Vagina (tissue), 2 donors: ENCODE data around the gene PRDM16. TPM values are rescaled to one million over a fixed set of nuclear protein-coding genes. Genes with fewer than 3 reads are reported as not detected.

Experiments
- DNase-seq, 2 donors: peaks; one replicate each; pipeline ENCODE4 v3.0.0-alpha.2; 2017; ENCODE audit errors: extremely low spot score in 2 of 2
- H3K27ac ChIP-seq: fragments of 200-600 bp; sonication (generic); one replicate; pipeline ENCODE4 v1.5.1; 2019
- H3K27me3 ChIP-seq: fragments of 200-600 bp; sonication (generic); one replicate; pipeline ENCODE4 v1.5.1; 2019
- H3K36me3 ChIP-seq, 2 donors: fragments of 200-600 bp; sonication (generic); one replicate each; pipeline ENCODE4 v1.5.1; 2017 to 2019
- H3K4me1 ChIP-seq: fragments of 200-600 bp; sonication (generic); one replicate; pipeline ENCODE4 v1.5.1; 2019
- H3K4me3 ChIP-seq, 2 donors: fragments of 200-600 bp; sonication (generic); 1 replicate in 1 of 2; 2 replicates in 1 of 2; pipeline ENCODE4 v1.5.1; 2016 to 2019
- H3K9me3 ChIP-seq: fragments of 200-600 bp; sonication (generic); one replicate; pipeline ENCODE4 v1.5.1; 2019
- POLR2A ChIP-seq, 2 donors: fragments of 450-650 bp; IDR thresholded peaks; one replicate each; pipeline ENCODE4 v1.6.1; 2017; ENCODE audit warnings: antibody characterized with exemption in 2 of 2, mild to moderate bottlenecking in 2 of 2, moderate library complexity in 2 of 2
- POLR2AphosphoS5 ChIP-seq, 2 donors: sonication (generic); formaldehyde crosslinking; IDR thresholded peaks; one replicate each; pipeline ENCODE4 v1.9.0; 2017; ENCODE audit warnings: antibody characterized with exemption in 2 of 2, mild to moderate bottlenecking in 2 of 2, low read depth in 1 of 2; ENCODE audit not compliant: insufficient read depth in 1 of 2
- intact Hi-C: fragments of 100-400 bp; cut with DNase I; formaldehyde crosslinking; loops from one replicate; pipeline ENCODE4 v1.15.1; 2023
- total RNA-seq: library from RNA; depleted of rRNA; stranded (reverse); fragments of >200 nt; gene quantifications from one replicate; pipeline ENCODE4 v1.2.3, GENCODE V29; 2016
- TF ChIP-seq, protein P1 (sequence below), 3 experiments: fragments of 450-650 bp in 2 of 3; fragments of 200-600 bp in 1 of 3; sonication (generic) in 1 of 3; IDR thresholded peaks; one replicate each; pipeline ENCODE4 v1.5.1; 2017 to 2019; ENCODE audit warnings: antibody characterized with exemption in 3 of 3, mild to moderate bottlenecking in 2 of 3, moderate library complexity in 2 of 3

Gene PRDM16
- total RNA-seq, 1 donor from 2014 or later = 3.9 TPM

DNA sequence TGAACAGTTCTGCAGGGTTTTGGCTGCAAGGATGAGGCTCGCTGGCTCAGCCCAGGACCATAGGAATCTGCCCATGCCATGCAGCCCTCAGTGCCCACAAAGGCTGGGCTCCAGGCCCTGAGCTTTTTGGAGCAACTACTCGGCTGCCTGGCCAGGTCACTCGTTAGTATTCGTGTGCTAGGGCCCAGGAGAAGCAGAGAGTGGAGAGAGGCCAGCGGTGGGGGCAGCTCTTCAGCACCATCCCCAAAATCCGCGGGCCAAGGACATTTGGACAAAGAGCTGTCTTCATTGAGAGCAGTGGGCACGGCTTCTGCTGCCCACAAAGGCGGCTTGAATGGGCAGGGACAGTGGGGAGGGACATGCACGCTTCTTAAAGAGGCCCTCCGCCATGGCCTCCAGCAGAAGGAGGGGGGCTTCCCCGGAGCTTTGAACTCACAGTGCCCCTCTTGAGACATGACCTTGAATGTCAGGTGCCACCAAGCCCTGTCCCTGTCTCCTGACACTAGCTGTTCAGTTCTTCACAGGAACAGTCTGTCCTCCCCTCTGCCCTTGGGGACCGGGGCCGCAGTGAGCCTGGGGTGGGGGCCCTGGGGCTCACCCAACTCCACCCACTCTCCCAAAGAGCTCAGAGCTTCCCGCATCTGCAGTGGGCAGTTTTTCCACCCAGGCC, 279.3 kb downstream of the PRDM16 start:
- TF ChIP-seq, protein P1, sequence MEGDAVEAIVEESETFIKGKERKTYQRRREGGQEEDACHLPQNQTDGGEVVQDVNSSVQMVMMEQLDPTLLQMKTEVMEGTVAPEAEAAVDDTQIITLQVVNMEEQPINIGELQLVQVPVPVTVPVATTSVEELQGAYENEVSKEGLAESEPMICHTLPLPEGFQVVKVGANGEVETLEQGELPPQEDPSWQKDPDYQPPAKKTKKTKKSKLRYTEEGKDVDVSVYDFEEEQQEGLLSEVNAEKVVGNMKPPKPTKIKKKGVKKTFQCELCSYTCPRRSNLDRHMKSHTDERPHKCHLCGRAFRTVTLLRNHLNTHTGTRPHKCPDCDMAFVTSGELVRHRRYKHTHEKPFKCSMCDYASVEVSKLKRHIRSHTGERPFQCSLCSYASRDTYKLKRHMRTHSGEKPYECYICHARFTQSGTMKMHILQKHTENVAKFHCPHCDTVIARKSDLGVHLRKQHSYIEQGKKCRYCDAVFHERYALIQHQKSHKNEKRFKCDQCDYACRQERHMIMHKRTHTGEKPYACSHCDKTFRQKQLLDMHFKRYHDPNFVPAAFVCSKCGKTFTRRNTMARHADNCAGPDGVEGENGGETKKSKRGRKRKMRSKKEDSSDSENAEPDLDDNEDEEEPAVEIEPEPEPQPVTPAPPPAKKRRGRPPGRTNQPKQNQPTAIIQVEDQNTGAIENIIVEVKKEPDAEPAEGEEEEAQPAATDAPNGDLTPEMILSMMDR (IDR thresholded peaks at IDR 0.05) = no peak
- TF ChIP-seq POLR2AphosphoS5 (IDR thresholded peaks at IDR 0.05; ENCODE audit: insufficient read depth in 1 of 2, low read depth in 1 of 2) = no peak
- TF ChIP-seq POLR2A (IDR thresholded peaks at IDR 0.05) = no peak
- H3K27me3 ChIP-seq = no peaks in the 10 kb centered on the region
- peaks cover 14% of the 10 kb centered on the region for H3K4me1 ChIP-seq
- H3K27ac ChIP-seq = no peak overlapping the region
- intact Hi-C loops = no loop called here
- H3K4me3 ChIP-seq = no peak overlapping the region
- H3K36me3 ChIP-seq = no peaks in the 10 kb centered on the region
- no peak for DNase-seq
- H3K9me3 ChIP-seq = peaks cover 12% of the 10 kb centered on the region

DNA sequence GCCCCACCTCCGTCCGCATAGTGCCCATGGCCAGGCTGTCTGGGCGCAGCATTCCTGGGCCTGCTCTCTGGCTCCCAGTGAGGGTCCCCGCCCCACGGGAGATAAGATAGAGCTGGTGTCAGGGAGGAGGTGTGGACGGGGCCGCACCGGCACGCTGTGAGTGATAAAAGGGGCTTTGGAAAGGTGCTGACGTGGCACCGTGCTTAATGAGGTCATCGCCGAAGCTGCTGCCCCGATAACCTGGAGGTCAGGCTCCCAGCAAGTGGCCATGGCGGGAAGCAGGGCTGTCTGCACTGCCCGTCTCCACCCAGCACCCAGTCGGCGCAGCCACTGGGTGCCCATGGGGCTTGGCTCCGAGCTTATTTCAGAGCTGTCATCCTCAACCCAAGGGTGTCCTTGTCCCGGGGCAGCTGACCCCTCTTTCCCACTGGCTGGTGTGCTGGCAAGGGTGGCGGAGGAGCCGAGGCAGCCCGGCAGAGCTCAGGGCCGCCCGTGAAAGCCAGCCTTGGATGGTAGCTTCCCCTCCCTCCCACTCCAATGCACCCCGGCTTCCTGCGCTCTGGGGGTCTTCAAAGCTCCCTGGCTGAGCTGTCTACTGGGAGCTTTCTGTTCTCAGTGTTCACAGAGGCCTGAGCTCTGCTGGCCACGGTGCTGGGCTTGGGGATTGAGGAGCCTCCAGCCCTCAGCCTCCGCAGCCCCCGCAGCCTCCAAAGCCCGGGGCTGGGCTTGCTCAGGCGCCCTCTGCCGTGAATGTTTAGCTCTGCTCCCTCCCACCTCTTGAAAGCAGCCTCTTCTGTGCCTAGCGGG, 280.4 kb downstream of the PRDM16 start:
- no peak for DNase-seq
- no peak overlapping the region for H3K4me3 ChIP-seq
- TF ChIP-seq POLR2A (IDR thresholded peaks at IDR 0.05) (no peak), POLR2AphosphoS5 (IDR thresholded peaks at IDR 0.05; ENCODE audit: insufficient read depth in 1 of 2, low read depth in 1 of 2) (no peak)
- TF ChIP-seq, protein P1 (IDR thresholded peaks at IDR 0.05) = no peak
- peak overlapping the region; percentile 67 for H3K27ac ChIP-seq
- H3K27me3 ChIP-seq = no peaks in the 10 kb centered on the region
- peaks cover 18% of the 10 kb centered on the region for H3K4me1 ChIP-seq
- intact Hi-C loops = no loop called here
- no peaks in the 10 kb centered on the region for H3K36me3 ChIP-seq
- peaks cover 7% of the 10 kb centered on the region for H3K9me3 ChIP-seq

DNA sequence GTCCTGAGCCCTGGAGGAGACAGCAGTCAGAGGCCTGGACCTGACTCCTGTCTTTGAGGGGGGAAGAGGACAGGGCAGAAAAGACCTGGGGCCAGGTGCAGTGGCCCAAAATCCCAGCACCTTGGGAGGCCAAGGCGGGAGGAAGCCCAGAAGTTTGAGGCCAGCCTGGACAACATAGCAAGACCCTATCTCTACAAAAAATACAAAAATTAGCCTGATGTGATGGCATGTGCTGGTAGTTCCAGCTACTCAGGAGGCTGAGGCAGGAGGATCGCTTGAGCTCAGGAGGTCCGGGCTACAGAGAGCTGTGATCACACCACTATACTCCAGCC, 280.9 kb downstream of the PRDM16 start:
- DNase-seq = no peak

DNA sequence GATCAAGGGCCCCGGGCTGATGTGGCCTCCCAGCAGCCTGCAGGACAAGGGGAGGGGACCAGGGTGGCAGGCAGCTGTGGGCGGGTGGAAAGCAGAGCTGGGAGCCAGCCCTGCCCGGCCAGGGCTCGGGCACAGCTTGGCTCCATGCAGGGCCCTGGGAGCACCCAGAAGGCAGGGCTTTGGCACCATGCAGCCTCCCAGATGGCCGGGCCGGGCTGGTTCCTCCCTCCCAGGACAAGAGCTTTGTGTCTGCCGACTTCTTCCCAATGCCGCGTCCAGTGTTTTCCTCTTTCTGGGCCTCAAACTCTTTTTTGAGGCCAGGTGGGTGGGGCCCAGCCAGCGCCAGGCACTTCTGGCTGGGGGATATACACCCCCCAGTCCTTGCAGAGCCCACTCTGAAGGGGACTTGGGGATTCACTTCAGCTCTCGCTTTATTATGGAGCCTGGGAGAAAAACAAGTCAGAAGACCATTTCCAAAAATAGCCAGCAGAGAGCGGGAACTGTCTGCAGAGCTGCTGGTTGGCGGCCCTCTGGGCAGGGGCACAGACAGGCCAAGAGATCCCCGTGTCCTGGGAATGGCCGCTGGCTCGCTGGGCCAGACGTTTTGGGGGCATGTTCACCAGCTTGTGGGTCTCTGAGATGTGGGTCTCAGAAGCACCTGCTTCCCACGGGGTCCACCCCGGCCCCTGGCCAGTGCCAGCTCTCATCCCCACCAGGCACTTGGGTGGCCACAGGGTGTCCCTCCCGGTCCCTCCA, 281.7 kb downstream of the PRDM16 start:
- TF ChIP-seq POLR2AphosphoS5 (IDR thresholded peaks at IDR 0.05; ENCODE audit: insufficient read depth in 1 of 2, low read depth in 1 of 2) (no peak), POLR2A (IDR thresholded peaks at IDR 0.05) (no peak)
- TF ChIP-seq, protein P1 (IDR thresholded peaks at IDR 0.05) = no peak
- H3K4me1 ChIP-seq = peaks cover 18% of the 10 kb centered on the region
- H3K36me3 ChIP-seq = no peaks in the 10 kb centered on the region
- no peaks in the 10 kb centered on the region for H3K27me3 ChIP-seq
- no peaks in the 10 kb centered on the region for H3K9me3 ChIP-seq
- H3K4me3 ChIP-seq = no peak overlapping the region
- H3K27ac ChIP-seq = peak overlapping the region; percentile 67
- no peak for DNase-seq
- intact Hi-C loops = loop anchor here (5.0 kb wide), 2 partner anchors 38 to 52 kb away; no protein-coding TSS in a partner anchor

More for the DNA sequence above, 280.9 kb downstream of the PRDM16 start:
- H3K36me3 ChIP-seq = no peaks in the 10 kb centered on the region
- peak overlapping the region; percentile 67 for H3K27ac ChIP-seq
- intact Hi-C loops = loop anchor here (5.0 kb wide), 2 partner anchors 38 to 52 kb away; no protein-coding TSS in a partner anchor
- peaks cover 18% of the 10 kb centered on the region for H3K4me1 ChIP-seq
- no peak overlapping the region for H3K4me3 ChIP-seq
- peaks cover 2% of the 10 kb centered on the region for H3K9me3 ChIP-seq
- no peaks in the 10 kb centered on the region for H3K27me3 ChIP-seq
- TF ChIP-seq POLR2AphosphoS5 (IDR thresholded peaks at IDR 0.05; ENCODE audit: insufficient read depth in 1 of 2, low read depth in 1 of 2) = no peak
- TF ChIP-seq, protein P1 (IDR thresholded peaks at IDR 0.05) = no peak
- TF ChIP-seq POLR2A (IDR thresholded peaks at IDR 0.05) = no peak
